Ishikawa (cell line): Measurements from ENCODE around the gene MTMR8.

Experiments used
- CEBPB ChIP-seq: IDR thresholded peaks from 2 replicates; pipeline ENCODE4 v1.6.1; 2012
- CREB1 ChIP-seq: IDR thresholded peaks from 2 replicates; pipeline ENCODE4 v1.6.1; 2012; ENCODE audit warnings: low read depth
- EP300 ChIP-seq: IDR thresholded peaks from 2 replicates; pipeline ENCODE4 v1.6.1; 2012; ENCODE audit warnings: borderline replicate concordance
- FOXM1 ChIP-seq: IDR thresholded peaks from 2 replicates; pipeline ENCODE4 v1.6.1; 2012; ENCODE audit warnings: low read depth, borderline replicate concordance
- MAX ChIP-seq: IDR thresholded peaks from 2 replicates; pipeline ENCODE4 v1.6.1; 2012
- NFIC ChIP-seq: IDR thresholded peaks from 2 replicates; pipeline ENCODE4 v1.6.1; 2012
- RAD21 ChIP-seq: IDR thresholded peaks from 2 replicates; pipeline ENCODE4 v1.6.1; 2012; ENCODE audit warnings: low read depth
- TAF1 ChIP-seq: IDR thresholded peaks from 2 replicates; pipeline ENCODE4 v1.6.1; 2012; ENCODE audit warnings: low read depth, mild to moderate bottlenecking
- TCF12 ChIP-seq: IDR thresholded peaks from 2 replicates; pipeline ENCODE4 v1.6.1; 2012; ENCODE audit warnings: low read depth
- TEAD4 ChIP-seq: IDR thresholded peaks from 2 replicates; pipeline ENCODE4 v1.6.1; 2012
- TF ChIP-seq, protein P1 (sequence below): IDR thresholded peaks from 2 replicates; pipeline ENCODE4 v1.6.1; 2012; ENCODE audit warnings: low read depth, mild to moderate bottlenecking
- TF ChIP-seq, protein P2 (sequence below): IDR thresholded peaks from 2 replicates; pipeline ENCODE4 v1.6.1; 2012

GRCh38 chrX:64330284-64330683, 65.0 kb downstream of the MTMR8 start:
- TF ChIP-seq FOXM1: no peak
- no peak for TF ChIP-seq TEAD4
- TF ChIP-seq EP300: no peak
- no peak for TF ChIP-seq CREB1
- TF ChIP-seq, protein P1, sequence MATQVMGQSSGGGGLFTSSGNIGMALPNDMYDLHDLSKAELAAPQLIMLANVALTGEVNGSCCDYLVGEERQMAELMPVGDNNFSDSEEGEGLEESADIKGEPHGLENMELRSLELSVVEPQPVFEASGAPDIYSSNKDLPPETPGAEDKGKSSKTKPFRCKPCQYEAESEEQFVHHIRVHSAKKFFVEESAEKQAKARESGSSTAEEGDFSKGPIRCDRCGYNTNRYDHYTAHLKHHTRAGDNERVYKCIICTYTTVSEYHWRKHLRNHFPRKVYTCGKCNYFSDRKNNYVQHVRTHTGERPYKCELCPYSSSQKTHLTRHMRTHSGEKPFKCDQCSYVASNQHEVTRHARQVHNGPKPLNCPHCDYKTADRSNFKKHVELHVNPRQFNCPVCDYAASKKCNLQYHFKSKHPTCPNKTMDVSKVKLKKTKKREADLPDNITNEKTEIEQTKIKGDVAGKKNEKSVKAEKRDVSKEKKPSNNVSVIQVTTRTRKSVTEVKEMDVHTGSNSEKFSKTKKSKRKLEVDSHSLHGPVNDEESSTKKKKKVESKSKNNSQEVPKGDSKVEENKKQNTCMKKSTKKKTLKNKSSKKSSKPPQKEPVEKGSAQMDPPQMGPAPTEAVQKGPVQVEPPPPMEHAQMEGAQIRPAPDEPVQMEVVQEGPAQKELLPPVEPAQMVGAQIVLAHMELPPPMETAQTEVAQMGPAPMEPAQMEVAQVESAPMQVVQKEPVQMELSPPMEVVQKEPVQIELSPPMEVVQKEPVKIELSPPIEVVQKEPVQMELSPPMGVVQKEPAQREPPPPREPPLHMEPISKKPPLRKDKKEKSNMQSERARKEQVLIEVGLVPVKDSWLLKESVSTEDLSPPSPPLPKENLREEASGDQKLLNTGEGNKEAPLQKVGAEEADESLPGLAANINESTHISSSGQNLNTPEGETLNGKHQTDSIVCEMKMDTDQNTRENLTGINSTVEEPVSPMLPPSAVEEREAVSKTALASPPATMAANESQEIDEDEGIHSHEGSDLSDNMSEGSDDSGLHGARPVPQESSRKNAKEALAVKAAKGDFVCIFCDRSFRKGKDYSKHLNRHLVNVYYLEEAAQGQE: no peak
- TF ChIP-seq NFIC: no peak
- TF ChIP-seq MAX: no peak
- TF ChIP-seq TAF1: no peak
- TF ChIP-seq TCF12: no peak
- TF ChIP-seq, protein P2, sequence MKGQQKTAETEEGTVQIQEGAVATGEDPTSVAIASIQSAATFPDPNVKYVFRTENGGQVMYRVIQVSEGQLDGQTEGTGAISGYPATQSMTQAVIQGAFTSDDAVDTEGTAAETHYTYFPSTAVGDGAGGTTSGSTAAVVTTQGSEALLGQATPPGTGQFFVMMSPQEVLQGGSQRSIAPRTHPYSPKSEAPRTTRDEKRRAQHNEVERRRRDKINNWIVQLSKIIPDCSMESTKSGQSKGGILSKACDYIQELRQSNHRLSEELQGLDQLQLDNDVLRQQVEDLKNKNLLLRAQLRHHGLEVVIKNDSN: no peak
- no peak for TF ChIP-seq CEBPB
- no peak for TF ChIP-seq RAD21
